HG02623 (cell line): Measurements from ENCODE around the gene CRYL1.

ENCODE experiments used
- ATAC-seq: cut with Tn5 transposase; IDR thresholded peaks from one replicate; pipeline ENCODE4 v1.9.1; 2021; ENCODE audit warnings: moderate library complexity; ENCODE audit not compliant: unreplicated experiment

Gene CRYL1

GRCh38 chr13:20387441-20387971 is 138.2 kb downstream of the CRYL1 start:
- ATAC-seq = no peak

DNA sequence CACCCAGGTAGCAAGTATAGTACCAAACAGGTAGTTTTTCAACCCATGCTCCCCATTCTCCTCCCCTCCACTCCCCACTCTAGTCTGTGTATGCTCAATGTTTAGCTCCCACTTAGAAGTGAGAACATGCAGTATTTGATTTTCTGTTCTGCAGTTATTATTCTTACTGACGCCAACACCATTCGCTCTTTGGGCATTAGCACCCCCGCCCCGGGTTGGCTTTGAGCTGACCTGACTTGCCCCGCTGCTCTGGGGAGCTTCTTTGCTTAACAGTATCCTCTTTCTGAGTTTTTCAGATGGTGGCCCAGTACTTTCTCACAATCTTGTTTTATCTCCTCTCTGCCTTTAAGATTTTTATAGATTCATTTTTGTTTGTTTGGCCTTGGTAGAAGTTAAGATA is 138.7 kb downstream of the CRYL1 start:
- no peak for ATAC-seq

GRCh38 chr13:20383058-20383457 is 142.6 kb downstream of the CRYL1 start:
- no peak for ATAC-seq

GRCh38 chr13:20381401-20381800 is 144.3 kb downstream of the CRYL1 start:
- no peak for ATAC-seq

GRCh38 chr13:20378721-20379120 is 146.9 kb downstream of the CRYL1 start:
- ATAC-seq = no peak

GRCh38 chr13:20377720-20378119 is 147.9 kb downstream of the CRYL1 start:
- ATAC-seq = no peak

GRCh38 chr13:20375871-20376270 is 149.8 kb downstream of the CRYL1 start:
- ATAC-seq = no peak

GRCh38 chr13:20373861-20374260 is 151.8 kb downstream of the CRYL1 start:
- no peak for ATAC-seq

- ATAC-seq = no peak
Observed at GRCh38 chr13:20371825-20372224, 153.8 kb downstream of the CRYL1 start.

- no peak for ATAC-seq
Observed at GRCh38 chr13:20370815-20371421, 154.7 kb downstream of the CRYL1 start.

DNA sequence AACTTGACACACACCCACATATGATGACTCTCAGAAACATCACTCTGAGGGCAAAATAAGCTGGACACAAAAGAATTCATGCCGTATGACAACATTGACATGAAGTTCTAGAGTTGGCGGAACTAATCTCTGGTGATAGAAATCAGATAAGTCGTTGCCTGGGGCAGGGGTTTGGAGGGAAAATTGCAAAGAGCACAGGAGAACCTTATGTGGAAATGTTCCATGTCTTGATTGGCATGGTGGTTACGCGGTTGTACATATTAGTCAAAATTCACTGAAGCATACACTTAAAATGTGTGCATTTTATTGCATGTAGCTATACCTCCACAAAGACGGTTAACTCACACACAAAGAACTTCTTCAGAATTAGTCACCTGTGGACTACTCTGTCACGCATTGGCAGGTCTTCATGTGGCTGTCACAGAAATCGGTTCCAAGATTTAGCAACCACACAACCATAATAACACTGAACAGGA is 155.7 kb downstream of the CRYL1 start:
- ATAC-seq = no peak

GRCh38 chr13:20366056-20366455 is 159.6 kb downstream of the CRYL1 start:
- no peak for ATAC-seq

GRCh38 chr13:20363603-20364002 is 162.1 kb downstream of the CRYL1 start:
- no peak for ATAC-seq

GRCh38 chr13:20363172-20363571 is 162.5 kb downstream of the CRYL1 start:
- no peak for ATAC-seq

- no peak for ATAC-seq
Observed at GRCh38 chr13:20362484-20363041, 163.1 kb downstream of the CRYL1 start.

DNA sequence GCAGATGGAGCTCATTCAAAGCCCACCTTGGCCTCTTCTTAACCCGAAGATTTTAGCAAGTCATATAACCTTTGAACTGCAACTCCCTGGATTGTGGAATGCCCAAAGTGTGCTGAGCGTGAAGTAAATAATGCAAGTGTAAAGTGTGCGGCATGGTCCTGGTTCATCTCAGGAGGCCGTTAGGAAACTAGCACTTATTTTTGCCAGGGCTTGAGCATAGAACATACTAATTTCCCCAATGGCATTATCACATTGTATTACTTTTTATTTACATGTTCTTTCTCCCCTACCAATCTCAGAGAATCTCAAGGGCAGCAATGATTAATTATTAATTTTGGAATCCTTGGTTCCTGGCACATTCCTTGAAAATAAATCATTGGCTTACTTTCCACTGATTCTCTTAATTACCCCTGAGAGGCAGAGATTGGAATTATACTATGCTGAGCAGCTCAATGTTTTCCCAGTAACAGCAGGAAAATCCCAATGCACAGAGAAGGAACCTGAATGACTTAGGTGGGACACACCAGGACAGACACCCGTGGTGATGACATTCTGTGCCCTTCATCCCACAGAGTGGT is 164.7 kb downstream of the CRYL1 start:
- ATAC-seq = no peak

DNA sequence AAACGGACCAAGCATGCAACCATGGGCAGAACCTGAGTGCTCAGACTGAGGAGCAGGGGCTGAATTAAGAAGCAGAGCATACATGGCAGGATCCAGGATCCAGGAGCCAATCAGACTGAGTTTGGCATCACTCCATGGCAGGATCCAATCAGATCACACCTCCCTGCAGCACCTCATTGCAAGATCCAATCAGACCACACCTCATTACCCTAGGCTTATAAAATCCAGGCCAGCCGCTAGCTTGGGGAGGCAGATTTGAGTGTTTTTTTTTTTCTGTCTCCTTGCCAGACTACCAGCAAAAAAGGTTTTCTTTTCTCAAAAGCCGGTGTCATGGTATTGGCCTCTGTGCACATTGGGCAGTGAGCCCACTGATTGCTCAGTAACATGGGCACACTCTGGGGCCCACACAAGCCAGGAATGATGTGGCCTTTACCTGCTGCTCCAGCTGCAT is 165.6 kb downstream of the CRYL1 start:
- no peak for ATAC-seq

- ATAC-seq = no peak
Observed at GRCh38 chr13:20359335-20359734, 166.3 kb downstream of the CRYL1 start.

- ATAC-seq = no peak
Observed at GRCh38 chr13:20358022-20358421, 167.6 kb downstream of the CRYL1 start.

DNA sequence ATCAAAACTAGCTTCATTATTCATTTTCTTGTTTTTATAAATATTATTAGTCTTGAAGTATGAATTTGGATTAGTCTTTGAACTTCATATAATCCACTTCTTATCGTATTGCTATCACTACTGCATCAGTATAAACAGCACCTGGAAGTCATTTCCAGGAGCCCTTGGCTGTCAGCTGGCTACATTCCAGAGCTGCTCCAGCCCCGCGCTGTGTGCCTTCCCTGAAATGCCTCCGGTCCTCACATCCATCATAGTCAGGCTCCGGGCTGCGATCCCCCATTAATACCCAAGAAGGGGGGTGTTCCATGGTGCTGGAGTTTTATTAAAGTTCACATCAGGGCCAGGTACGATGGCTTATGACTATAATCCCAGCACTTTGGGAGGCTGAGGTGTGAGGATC is 169.2 kb downstream of the CRYL1 start:
- no peak for ATAC-seq

- no peak for ATAC-seq
Observed at GRCh38 chr13:20354722-20355121, 170.9 kb downstream of the CRYL1 start.

DNA sequence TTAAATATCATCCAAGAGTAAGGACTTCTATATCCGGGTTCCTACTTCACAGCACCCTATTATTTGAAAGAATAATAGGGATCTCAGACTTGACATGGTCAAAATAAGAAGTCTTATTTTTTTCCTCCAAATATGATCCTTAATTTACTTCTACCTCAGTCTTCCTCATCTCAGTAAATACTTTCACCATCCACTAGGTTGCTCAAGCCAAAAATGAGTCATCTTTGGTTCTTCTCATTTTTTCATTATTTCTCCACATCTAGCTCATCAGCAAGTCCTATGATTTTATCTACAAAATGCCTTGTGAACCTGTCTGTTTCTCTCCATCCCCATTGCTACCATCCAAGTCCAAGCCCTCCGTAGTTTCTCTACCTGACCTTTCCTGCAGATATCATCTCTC is 171.7 kb downstream of the CRYL1 start:
- no peak for ATAC-seq
